ENCODE data around the gene MINDY1.
A peak's percentile ranks its signal among the peaks of the same experiment; 100 is the strongest.

Gene MINDY1, protein sequence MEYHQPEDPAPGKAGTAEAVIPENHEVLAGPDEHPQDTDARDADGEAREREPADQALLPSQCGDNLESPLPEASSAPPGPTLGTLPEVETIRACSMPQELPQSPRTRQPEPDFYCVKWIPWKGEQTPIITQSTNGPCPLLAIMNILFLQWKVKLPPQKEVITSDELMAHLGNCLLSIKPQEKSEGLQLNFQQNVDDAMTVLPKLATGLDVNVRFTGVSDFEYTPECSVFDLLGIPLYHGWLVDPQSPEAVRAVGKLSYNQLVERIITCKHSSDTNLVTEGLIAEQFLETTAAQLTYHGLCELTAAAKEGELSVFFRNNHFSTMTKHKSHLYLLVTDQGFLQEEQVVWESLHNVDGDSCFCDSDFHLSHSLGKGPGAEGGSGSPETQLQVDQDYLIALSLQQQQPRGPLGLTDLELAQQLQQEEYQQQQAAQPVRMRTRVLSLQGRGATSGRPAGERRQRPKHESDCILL

DNA sequence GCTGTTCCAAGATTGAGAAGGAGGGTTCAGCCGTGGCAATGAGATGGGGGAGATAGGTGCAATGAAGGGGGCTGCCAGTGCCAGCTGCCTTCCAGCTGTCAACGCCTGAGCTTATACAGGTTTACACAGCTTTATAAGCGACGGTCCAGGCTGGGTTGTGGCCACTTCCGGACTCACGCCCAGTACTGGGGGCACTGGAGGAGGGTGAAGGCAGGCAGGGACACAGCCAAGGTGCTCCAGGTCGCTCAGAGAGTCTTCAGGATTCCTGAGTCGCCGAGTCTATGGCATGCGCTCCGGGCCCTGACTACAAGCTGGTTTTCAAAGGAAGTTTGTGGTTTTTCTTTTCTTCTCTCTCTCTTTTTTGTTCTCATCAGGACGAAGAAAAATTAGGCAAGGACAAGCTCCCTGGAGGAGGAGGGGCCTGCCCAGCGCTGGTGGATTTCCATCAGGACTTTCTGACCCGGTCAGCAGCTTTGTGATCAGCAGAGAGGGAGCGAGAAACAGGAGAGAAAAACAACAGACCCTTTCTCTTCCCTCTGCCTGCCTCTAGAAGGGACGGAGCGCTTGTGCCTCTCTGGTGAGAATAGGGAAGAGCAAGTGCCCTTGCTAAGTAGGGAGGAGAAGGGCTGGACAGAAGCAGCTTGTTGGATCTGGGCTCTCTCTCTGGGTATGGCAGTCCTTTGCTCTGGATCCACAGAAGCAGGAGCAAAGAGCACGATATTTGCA, at the start of gene MINDY1:
Gene MINDY1 (minus strand): TSS at position 576 of the 726 bp plus-strand sequence. CDS start 4,285 bp downstream, outside the sequence.
- peak; percentile 64 to 70 for DNase-seq

DNA sequence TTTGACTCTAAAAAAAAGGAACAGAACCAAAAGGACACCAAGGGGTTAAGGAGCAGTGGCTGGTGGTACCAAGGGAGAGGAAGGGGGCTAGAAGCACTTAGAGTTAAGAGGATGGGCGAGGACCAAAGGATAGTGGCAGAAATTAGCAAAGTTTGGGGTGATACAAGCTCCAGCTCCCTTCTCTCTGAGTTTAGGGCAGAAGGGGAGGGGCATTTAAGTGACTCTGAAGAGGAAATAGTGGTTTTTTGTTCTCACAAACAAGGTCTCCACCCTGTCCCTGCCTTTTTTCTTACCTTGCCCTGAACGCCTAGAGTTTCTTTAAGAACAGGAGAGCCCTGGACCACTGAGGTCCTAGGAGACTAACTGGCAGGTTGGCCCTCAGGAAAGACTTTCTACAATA, 49.4 kb upstream of the MINDY1 start:
- DNase-seq = no peak

DNA sequence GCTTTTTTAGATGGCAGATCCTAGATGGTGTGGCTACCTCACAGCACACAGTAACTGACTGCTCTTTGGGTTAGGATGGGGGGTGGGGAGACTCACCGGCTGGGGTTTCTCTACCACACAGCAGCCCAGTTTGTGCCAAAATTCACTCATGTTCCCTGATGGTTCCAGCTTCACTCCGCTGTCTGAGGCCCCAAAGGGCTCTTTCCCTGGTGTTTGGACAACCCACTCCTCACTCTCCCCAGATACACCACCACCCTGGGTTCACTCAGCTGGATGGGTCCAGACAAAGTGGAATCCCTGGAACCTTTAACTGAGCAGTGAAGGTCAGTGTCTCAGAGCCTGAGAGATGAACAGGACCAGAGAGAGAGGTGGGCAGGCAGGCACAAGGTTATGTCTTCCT, 48.9 kb upstream of the MINDY1 start:
- no peak for DNase-seq

DNA sequence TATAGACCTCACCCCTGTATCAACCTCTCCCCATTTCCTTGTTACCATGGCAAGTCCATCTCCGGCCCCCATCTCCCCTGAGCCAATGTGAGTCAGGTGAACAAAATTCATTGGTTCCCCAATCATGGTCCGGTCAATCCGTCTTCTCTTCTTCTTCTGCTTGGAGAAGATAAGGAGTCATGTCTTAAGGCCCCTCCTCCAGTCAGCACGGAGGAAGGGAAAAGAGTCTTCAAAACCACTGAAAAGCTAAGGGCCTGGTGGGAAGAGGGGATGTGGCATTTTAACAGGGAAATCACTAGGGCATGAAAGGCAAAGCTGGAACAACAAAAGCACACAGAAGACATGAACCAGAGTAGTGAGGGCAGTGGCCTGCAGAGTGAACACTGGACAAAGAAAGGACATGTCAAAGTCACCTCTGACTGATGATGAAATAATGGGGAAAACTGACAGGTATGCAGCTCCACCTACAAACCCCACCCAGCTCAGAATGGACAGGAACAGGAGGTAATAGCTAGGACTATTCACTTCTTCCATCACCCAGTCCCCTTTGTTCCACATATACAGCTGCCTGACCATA, 48.4 kb upstream of the MINDY1 start:
- no peak for DNase-seq

DNA sequence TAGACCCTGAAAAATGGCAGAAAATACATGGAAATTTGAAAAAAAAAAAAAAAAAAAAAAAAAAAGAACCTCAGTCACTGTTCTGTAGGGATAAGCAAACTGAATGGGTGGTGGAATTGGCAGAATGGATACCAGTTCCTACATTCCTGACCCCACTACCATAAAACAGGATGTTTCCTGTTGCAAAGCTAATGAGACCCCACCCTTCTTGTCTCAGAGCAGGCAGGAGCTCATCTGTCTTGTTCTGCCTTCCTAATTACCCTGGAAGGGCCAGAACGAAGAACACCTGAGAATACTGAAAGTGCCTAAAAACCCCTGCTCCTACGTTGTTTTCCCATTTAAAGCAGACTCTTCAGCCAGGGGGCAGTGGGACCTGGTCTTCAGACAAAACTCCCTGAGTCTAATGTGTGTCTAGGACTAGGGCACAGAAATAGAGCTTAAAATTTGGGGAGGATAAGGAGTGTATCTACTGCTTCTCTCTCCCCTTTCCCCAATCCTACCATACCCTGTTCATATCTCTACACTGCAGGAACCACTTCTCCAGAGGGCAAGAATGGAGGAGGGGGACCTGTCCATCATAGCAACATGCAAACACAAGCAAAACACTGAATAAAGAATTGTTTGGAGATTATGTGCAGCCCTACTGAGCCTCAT, 44.8 kb upstream of the MINDY1 start:
- DNase-seq = no peak

DNA sequence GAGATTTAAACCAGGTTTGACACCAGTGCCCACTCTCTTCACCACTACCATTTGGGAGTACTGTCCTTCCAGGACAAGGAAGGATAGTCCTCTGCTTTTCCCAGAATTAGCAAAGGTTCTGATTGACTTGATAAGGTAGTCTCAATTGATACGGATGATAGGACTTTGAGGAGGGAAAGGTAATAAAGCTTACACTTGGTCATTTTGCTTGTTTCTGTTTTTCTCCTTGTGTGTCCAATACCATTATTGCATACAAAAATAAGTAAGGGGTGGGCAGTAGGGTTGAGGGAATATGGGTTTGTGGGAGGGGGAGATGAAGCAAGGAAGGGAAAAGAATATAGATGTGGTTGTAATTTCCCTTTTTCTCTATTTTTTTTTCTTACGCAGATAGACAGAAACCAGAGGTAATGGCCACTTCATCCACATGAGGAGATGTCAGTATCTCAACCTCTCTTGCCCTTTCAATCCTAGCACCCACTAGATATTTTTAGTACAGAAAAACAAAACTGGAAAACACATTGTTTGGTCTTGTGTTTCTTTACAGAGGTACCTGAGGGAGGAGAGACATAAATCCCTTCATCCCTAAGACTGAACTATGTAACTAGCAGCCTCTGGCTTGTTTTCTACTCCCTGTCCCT, 43.5 kb upstream of the MINDY1 start:
- no peak for DNase-seq

DNA sequence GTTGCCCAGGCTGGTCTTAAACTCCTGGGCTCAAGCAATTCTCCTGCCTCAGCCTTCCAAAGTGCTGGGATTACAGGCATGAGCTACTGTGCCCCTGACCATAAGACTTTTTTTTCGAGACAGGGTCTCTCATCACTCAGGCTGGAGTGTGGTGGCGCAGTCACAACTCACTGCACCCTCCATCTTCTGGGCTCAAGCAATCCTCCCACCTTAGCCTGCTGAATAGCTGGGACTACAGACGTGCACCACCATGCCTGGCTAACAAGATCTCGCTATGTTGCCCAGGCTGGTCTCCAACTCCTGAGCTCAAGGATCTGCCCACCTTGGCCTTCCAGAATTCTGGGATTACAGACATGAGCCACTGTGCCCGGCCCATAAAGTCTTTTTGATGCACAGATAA, 42.8 kb upstream of the MINDY1 start:
- DNase-seq = no peak

DNA sequence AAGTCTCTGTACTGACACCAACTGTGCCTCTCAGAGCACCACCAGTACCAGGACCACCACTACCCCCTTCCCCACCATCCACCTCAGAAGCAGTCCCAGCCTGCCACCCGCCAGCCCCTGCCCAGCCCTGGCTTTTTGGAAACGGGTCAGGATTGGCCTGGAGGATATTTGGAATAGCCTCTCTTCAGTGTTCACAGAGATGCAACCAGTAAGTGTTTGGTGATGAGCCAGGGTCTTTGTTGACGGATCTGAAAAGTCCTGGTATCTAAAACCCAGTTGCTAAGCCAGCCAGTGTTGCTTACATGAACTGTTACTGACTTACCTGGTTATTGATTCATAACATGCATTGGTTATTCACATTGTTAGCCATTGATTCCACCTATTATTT, 41.9 kb upstream of the MINDY1 start:
- no peak for DNase-seq

DNA sequence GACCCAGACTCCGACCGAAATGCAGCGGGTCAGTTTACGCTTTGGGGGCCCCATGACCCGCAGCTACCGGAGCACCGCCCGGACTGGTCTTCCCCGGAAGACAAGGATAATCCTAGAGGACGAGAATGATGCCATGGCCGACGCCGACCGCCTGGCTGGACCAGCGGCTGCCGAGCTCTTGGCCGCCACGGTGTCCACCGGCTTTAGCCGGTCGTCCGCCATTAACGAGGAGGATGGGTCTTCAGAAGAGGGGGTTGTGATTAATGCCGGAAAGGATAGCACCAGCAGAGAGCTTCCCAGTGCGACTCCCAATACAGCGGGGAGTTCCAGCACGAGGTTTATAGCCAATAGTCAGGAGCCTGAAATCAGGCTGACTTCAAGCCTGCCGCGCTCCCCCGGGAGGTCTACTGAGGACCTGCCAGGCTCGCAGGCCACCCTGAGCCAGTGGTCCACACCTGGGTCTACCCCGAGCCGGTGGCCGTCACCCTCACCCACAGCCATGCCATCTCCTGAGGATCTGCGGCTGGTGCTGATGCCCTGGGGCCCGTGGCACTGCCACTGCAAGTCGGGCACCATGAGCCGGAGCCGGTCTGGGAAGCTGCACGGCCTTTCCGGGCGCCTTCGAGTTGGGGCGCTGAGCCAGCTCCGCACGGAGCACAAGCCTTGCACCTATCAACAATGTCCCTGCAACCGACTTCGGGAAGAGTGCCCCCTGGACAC, 41.4 kb upstream of the MINDY1 start:
- DNase-seq = peak; percentile 46 to 53

DNA sequence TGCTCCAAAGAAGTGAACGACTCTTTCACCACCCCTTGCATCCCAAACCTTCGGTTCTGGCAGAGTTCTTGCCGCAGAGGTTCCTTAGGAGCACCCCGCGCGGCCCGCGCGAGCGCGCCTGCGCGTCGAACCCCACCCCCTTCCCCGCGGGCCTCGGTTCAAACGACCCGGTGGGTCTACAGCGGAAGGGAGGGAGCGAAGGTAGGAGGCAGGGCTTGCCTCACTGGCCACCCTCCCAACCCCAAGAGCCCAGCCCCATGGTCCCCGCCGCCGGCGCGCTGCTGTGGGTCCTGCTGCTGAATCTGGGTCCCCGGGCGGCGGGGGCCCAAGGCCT, 40.9 kb upstream of the MINDY1 start, which contains the start of gene C1orf56:
Gene C1orf56 (plus strand): TSS at position 161 of the 334 bp plus-strand sequence. CDS start 97 bp downstream, at position 258.
- DNase-seq = no peak

DNA sequence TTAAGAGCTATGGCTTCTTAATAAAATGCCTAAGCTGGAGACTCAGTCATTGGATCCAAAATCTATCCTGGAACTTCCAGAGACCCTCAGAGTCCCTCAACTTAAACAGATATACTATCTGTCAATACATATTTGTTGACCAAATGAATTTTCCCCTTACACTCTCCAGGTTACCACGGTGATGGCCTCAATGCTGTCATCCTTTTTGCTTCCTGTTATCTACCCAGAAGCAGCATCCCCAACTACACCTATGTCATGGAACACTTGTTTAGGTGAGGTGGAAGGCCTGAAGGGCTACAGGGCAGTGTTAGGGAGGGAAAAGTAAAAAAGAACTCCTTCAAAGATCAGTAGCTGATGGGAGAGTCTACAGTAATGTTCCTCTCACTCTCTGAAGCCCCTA, 36.5 kb upstream of the MINDY1 start:
- no peak for DNase-seq

DNA sequence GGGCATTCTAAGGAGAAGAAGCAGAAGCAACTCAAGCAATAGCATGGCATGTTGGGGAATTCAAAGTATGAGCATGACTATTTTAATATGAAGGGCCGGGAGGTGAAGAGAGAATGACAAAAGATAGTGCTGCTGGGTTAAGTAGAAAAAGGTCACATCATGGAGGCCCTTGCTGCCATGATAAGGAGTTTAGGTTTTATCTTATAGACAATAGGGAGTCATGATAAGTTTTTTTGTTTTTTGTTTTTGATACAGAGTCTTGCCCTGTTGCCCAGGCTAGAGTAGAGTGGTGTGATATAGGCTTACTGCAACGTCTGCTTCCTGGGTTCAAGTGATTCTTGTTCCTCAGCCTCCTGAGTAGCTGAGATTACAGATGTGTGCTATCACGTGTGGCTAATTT, 32.8 kb upstream of the MINDY1 start:
- DNase-seq = no peak

DNA sequence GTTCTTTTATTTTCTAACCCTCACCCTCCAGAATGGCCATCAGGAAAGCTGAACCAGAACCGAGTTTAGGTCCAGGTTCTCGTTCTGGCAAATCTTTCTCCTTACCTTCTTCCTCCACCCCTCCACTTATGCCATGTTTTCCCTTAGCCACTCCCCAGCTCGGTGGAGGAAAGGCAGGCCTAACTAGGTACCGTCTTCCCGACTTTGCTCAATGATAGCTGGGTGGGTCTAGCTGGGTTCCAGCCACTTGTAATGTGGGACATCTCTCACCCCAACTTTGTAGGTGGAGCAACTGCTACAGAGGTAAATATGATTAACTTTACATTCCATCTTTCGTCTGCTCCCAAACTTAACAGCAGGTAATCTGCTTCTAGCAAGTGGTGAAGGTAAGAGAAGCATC, 30.3 kb upstream of the MINDY1 start:
- no peak for DNase-seq

DNA sequence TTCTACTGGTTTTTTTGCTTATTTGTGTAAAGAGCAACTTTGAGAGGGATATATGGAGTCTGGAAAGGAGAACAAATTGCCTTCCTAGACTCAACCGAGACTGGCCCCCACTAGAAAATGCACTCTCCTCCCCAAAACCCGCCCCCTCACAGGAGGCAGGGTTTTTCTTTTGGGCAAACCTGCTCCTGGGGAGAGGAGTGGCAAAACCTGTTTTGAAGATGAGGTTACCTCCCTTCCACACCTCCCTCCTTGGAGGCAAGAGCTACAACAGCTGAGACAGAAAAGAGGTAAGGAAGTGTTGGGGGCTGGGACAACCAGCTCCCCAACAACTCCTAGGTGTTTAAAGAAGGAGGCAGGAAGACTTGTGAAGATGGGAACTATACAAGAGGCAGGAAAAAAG, 29.7 kb upstream of the MINDY1 start, which contains the start of gene BNIPL:
Gene BNIPL (plus strand): TSS at position 231 of the 400 bp plus-strand sequence. CDS start 140 bp downstream, at position 371.
- DNase-seq = no peak

DNA sequence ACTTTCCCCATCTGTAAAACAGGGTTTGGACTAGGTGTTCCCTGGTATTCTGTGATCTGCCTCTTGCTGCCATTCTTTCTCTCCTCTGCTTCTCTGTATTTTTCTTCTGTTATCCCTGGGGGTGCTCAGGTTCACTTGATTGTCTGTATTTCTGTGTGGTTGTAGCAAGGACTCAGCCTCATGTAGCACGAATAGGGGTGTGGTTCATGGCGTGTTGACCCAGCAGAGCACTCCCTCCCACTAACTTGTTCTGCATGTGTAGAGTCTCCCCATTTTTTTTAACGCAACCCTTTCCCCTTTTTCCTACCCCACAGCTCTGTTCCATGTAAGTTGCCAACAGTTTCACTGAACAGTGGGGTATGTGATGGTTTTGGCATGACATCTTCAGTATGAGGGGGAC, 28.5 kb upstream of the MINDY1 start:
- DNase-seq = no peak

DNA sequence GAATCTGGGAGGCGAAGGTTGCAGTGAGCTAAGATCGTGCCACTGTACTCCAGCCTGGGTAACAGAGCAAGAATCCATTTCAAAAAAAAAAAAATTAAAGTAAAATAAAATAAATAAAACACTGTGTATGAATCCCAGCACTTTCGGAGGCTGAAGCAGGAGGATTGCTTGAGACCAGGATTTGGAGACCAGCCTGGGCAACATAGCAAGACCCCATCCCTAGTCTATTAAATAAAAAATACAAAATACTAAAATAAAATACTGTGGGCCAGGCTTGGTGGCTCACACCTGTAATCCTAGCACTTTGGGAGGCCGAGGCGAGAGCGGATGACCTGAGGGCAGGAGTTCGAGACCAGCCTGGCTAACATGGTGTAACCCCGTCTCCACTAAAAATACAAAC, 25.5 kb upstream of the MINDY1 start:
- DNase-seq = no peak

DNA sequence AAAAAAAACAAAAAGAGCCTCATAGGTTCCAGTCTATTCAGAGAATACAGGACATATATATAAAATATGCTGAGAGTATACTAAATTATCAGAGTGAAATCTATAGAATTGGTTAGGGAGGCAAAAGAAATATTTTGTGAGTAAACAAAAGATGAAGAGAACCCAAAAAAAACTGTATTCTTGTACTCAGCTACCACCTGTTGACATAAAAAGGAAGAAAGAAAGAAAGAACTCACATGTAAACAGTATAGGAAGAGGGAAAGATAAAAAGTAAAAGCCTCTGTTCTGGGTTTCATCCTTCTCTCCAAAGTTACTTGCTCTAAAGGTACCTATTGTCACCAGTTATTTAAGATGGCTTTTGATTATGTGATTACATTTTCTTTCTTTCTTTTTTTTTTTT, 19.8 kb upstream of the MINDY1 start:
- DNase-seq = no peak

DNA sequence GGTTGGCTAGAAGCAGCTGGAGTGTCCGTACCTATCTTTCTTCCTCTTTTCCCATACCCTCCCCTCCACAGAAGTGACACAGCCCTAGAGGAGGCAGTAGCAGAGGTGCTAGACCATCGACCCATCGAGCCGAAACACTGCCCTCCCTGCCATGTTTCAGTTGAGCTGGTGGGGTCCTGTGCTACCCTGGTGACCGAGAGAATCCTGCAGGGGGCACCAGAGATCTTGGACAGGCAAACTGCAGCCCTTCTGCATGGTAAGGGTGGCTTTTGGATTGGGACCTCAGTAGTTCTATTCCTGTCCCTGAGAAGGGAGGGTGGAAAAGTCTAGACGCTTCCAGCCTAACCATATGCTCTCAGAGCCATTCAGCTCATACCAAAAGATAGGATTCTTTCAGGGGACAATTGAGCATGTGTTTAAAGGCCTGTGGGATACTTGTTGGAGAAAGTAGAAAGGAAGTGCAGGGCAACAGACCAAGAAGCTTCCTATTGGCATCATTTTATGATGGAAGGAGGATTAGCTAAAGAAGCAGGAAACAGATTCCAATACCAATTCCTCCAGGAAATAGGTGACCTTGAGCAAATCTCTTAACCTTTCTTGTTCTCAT, 17.9 kb upstream of the MINDY1 start:
- DNase-seq = peak; percentile 64 to 90

DNA sequence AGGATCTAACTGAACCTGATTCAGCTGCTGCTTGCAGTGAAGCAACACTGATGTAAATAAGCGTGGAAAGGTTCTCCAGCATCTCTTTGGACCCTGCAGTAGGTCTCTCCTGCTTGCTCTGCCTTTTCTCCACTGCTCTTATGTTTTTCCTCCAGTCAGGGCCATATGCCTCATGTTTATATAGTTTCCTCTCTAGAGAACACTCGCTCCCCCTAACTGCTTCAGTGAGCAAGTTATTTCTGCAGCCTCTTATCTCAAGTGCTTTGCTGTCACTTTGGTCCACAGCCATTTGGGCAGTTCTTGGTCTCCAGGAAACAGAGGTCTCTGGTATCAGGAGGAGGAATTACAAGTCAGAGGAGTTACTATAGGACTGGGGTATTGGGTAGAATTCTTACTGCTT, 6.8 kb upstream of the MINDY1 start:
- DNase-seq = no peak

DNA sequence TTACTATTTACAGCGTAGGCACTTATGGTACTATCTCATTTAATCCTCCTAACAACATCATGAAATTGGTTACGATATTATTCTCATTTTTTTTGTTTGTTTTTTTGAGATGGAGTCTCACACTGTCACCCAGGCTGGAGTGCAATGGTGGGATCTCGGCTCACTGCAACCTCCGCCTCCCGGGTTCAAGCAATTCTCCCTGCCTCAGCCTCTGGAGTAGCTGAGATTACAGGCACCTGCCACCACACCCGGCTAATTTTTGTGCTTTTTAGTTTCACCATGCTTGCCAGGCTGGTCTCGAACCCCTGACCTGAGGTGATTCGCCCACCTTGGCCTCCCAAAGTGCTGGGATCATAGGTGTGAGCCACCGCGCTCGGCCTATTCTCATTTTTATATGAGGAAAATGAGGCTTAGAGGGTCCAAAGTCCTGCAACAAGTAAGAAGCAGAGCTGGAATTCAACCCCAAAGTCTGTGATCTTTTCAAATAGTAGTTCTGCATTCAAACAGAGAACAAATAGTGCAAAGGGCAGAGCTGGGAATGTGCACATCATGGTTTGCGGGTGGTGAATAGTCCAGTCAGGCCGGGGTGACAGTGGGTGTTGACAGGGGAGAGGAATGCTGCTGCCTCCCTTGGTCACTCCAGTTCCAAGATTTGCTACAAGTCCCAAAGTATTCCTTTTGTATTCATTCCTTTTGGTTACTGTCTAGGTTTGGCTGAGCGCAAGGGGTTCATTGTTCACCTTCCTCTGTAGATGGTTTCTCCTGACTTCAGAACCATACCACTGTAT, 6.2 kb upstream of the MINDY1 start:
- no peak for DNase-seq

All from inflammatory macrophage treated with lipopolysaccharide for 1 hour (primary cell).